ENCODE measurements around the gene C4B. TPM values are rescaled to one million over a fixed set of nuclear protein-coding genes. Genes with fewer than 3 reads are reported as not detected.
"Not testable (repeated sequence)": the region's sequence is repeated elsewhere in the genome, so short reads cannot be mapped to it uniquely, and the experiment has no call there.

C4B gene
- polyA plus RNA-seq, 2 donors: 5.3 to 15.0 TPM

GRCh38 chr6:32064706-32065105 is 50.1 kb downstream of the C4B start:
- Histone ChIP-seq H3K4me3 (ENCODE audit: low read depth in 1 of 2, low read length in 2 of 2) (no peak overlapping the region), H3K9me3 (ENCODE audit: control insufficient read depth in 2 of 2, insufficient read depth in 1 of 2, low read depth in 1 of 2, low read length in 1 of 2) (no peaks in the 10 kb centered on the region), H3K27ac (ENCODE audit: low read depth in 2 of 2, low read length in 1 of 2) (no peak overlapping the region), H3K4me1 (ENCODE audit: control insufficient read depth in 2 of 2, insufficient read depth in 2 of 2, low read length in 1 of 2) (no peaks in the 10 kb centered on the region), H3K36me3 (ENCODE audit: control insufficient read depth in 2 of 2, insufficient read depth in 2 of 2, low read length in 1 of 2) (no peaks in the 10 kb centered on the region), H3K27me3 (ENCODE audit: control insufficient read depth in 1 of 2, insufficient read depth in 2 of 2, low read length in 2 of 2) (no peaks in the 10 kb centered on the region)
- WGBS, 2 donors: 91 to 92% methylated on average over 13 to 14 of the region's 14 CpGs

- H3K27me3 ChIP-seq (ENCODE audit: control insufficient read depth in 1 of 2, insufficient read depth in 2 of 2, low read length in 2 of 2); H3K4me3 ChIP-seq (ENCODE audit: low read depth in 1 of 2, low read length in 2 of 2); H3K36me3 ChIP-seq (ENCODE audit: control insufficient read depth in 2 of 2, insufficient read depth in 2 of 2, low read length in 1 of 2); H3K9me3 ChIP-seq (ENCODE audit: control insufficient read depth in 2 of 2, insufficient read depth in 1 of 2, low read depth in 1 of 2, low read length in 1 of 2); H3K4me1 ChIP-seq (ENCODE audit: control insufficient read depth in 2 of 2, insufficient read depth in 2 of 2, low read length in 1 of 2); H3K27ac ChIP-seq (ENCODE audit: low read depth in 2 of 2, low read length in 1 of 2): not testable (repeated sequence)
- WGBS, 2 donors: 92 to 95% methylated on average over 14 to 19 of the region's 19 CpGs
These were observed 52.9 kb downstream of the C4B start for GRCh38 chr6:32067521-32067920.

DNA sequence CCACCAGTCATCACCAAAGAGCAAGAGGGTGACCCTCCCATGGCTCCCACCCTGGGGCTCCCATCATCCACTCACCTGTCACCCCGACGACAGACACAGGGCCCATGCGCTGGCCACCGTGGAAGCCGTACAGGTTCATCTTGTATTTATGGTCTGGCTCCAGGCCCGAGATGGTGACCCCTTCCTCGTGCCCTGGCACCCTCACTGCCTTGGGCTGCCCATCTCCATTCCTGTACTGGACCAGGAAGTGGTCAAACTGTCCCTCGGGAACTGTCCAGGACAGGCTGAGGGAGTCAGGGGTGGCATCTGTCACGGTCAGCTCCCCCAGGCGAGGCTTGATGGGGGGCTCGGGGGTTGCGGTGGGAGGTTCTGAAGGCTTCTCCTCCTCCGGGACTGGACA is 53.7 kb downstream of the C4B start:
- not testable (repeated sequence) for H3K4me3 ChIP-seq (ENCODE audit: low read depth in 1 of 2, low read length in 2 of 2); H3K36me3 ChIP-seq (ENCODE audit: control insufficient read depth in 2 of 2, insufficient read depth in 2 of 2, low read length in 1 of 2); H3K27me3 ChIP-seq (ENCODE audit: control insufficient read depth in 1 of 2, insufficient read depth in 2 of 2, low read length in 2 of 2); H3K27ac ChIP-seq (ENCODE audit: low read depth in 2 of 2, low read length in 1 of 2); H3K9me3 ChIP-seq (ENCODE audit: control insufficient read depth in 2 of 2, insufficient read depth in 1 of 2, low read depth in 1 of 2, low read length in 1 of 2); H3K4me1 ChIP-seq (ENCODE audit: control insufficient read depth in 2 of 2, insufficient read depth in 2 of 2, low read length in 1 of 2)
- WGBS, 2 donors: 91 to 92% methylated on average over 13 of the region's 13 CpGs

- Histone ChIP-seq H3K4me1 (ENCODE audit: control insufficient read depth in 2 of 2, insufficient read depth in 2 of 2, low read length in 1 of 2) (no peaks in the 10 kb centered on the region), H3K27me3 (ENCODE audit: control insufficient read depth in 1 of 2, insufficient read depth in 2 of 2, low read length in 2 of 2) (no peaks in the 10 kb centered on the region), H3K27ac (ENCODE audit: low read depth in 2 of 2, low read length in 1 of 2) (no peak overlapping the region), H3K4me3 (ENCODE audit: low read depth in 1 of 2, low read length in 2 of 2) (no peak overlapping the region), H3K9me3 (ENCODE audit: control insufficient read depth in 2 of 2, insufficient read depth in 1 of 2, low read depth in 1 of 2, low read length in 1 of 2) (no peaks in the 10 kb centered on the region), H3K36me3 (ENCODE audit: control insufficient read depth in 2 of 2, insufficient read depth in 2 of 2, low read length in 1 of 2) (no peaks in the 10 kb centered on the region)
- 89% methylated on average over 14 of the region's 14 CpGs for WGBS, 2 donors
These were observed 54.3 kb downstream of the C4B start for GRCh38 chr6:32068867-32069266.

- 87 to 91% methylated on average over 17 of the region's 17 CpGs for WGBS, 2 donors
- Histone ChIP-seq H3K27me3 (ENCODE audit: control insufficient read depth in 1 of 2, insufficient read depth in 2 of 2, low read length in 2 of 2) (no peaks in the 10 kb centered on the region), H3K36me3 (ENCODE audit: control insufficient read depth in 2 of 2, insufficient read depth in 2 of 2, low read length in 1 of 2) (no peaks in the 10 kb centered on the region), H3K9me3 (ENCODE audit: control insufficient read depth in 2 of 2, insufficient read depth in 1 of 2, low read depth in 1 of 2, low read length in 1 of 2) (no peaks in the 10 kb centered on the region), H3K27ac (ENCODE audit: low read depth in 2 of 2, low read length in 1 of 2) (no peak overlapping the region), H3K4me1 (ENCODE audit: control insufficient read depth in 2 of 2, insufficient read depth in 2 of 2, low read length in 1 of 2) (no peaks in the 10 kb centered on the region), H3K4me3 (ENCODE audit: low read depth in 1 of 2, low read length in 2 of 2) (no peak overlapping the region)
These were observed 54.9 kb downstream of the C4B start for GRCh38 chr6:32069460-32069859.

GRCh38 chr6:32069878-32070515 is 55.4 kb downstream of the C4B start:
- H3K27me3 ChIP-seq (ENCODE audit: control insufficient read depth in 1 of 2, insufficient read depth in 2 of 2, low read length in 2 of 2): no peaks in the 10 kb centered on the region
- no peaks in the 10 kb centered on the region for H3K9me3 ChIP-seq (ENCODE audit: control insufficient read depth in 2 of 2, insufficient read depth in 1 of 2, low read depth in 1 of 2, low read length in 1 of 2)
- H3K4me1 ChIP-seq (ENCODE audit: control insufficient read depth in 2 of 2, insufficient read depth in 2 of 2, low read length in 1 of 2): no peaks in the 10 kb centered on the region
- H3K27ac ChIP-seq (ENCODE audit: low read depth in 2 of 2, low read length in 1 of 2): no peak overlapping the region
- WGBS, 2 donors: 78 to 79% methylated on average over 24 of the region's 24 CpGs
- H3K4me3 ChIP-seq (ENCODE audit: low read depth in 1 of 2, low read length in 2 of 2): no peak overlapping the region
- no peaks in the 10 kb centered on the region for H3K36me3 ChIP-seq (ENCODE audit: control insufficient read depth in 2 of 2, insufficient read depth in 2 of 2, low read length in 1 of 2)

- WGBS, 2 donors: 70 to 73% methylated on average over 16 of the region's 16 CpGs
These were observed 56.4 kb downstream of the C4B start for GRCh38 chr6:32070814-32071543.

DNA sequence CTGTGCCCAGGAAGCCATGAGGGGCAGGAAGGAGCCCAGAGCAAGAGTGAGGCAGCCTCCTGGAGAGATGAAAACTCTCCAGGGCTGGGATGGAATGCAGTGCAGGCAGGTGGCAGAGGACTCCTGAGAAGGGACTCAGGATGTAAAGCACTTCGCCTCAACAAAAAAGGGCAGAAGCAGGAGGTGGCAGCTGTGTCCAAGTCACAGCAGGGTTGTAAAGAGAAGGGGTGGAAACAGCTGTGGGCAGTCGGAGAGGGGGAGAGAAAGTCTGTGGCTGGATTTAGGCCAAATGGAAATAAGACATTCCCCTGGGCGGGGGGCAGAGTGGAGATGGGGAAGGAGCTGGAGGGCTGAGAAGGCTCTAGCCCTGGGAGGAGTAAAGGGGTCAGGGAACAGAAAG is 58.5 kb downstream of the C4B start:
- WGBS, 2 donors: 66 to 74% methylated on average over 3 of the region's 3 CpGs
- Histone ChIP-seq H3K27ac (ENCODE audit: low read depth in 2 of 2, low read length in 1 of 2) (no peak overlapping the region), H3K4me1 (ENCODE audit: control insufficient read depth in 2 of 2, insufficient read depth in 2 of 2, low read length in 1 of 2) (peaks cover 0 to 2% of the 10 kb centered on the region in 2 donors), H3K27me3 (ENCODE audit: control insufficient read depth in 1 of 2, insufficient read depth in 2 of 2, low read length in 2 of 2) (no peaks in the 10 kb centered on the region), H3K4me3 (ENCODE audit: low read depth in 1 of 2, low read length in 2 of 2) (no peak overlapping the region), H3K9me3 (ENCODE audit: control insufficient read depth in 2 of 2, insufficient read depth in 1 of 2, low read depth in 1 of 2, low read length in 1 of 2) (no peaks in the 10 kb centered on the region), H3K36me3 (ENCODE audit: control insufficient read depth in 2 of 2, insufficient read depth in 2 of 2, low read length in 1 of 2) (no peaks in the 10 kb centered on the region)

More at GRCh38 chr6:32070814-32071543, 56.4 kb downstream of the C4B start:
- no peak overlapping the region for H3K4me3 ChIP-seq (ENCODE audit: low read depth in 1 of 2, low read length in 2 of 2)
- no peaks in the 10 kb centered on the region for H3K4me1 ChIP-seq (ENCODE audit: control insufficient read depth in 2 of 2, insufficient read depth in 2 of 2, low read length in 1 of 2)
- H3K9me3 ChIP-seq (ENCODE audit: control insufficient read depth in 2 of 2, insufficient read depth in 1 of 2, low read depth in 1 of 2, low read length in 1 of 2): no peaks in the 10 kb centered on the region
- H3K36me3 ChIP-seq (ENCODE audit: control insufficient read depth in 2 of 2, insufficient read depth in 2 of 2, low read length in 1 of 2): no peaks in the 10 kb centered on the region
- H3K27me3 ChIP-seq (ENCODE audit: control insufficient read depth in 1 of 2, insufficient read depth in 2 of 2, low read length in 2 of 2): no peaks in the 10 kb centered on the region
- H3K27ac ChIP-seq (ENCODE audit: low read depth in 2 of 2, low read length in 1 of 2): peak overlapping the region; percentile 26 to 34

DNA sequence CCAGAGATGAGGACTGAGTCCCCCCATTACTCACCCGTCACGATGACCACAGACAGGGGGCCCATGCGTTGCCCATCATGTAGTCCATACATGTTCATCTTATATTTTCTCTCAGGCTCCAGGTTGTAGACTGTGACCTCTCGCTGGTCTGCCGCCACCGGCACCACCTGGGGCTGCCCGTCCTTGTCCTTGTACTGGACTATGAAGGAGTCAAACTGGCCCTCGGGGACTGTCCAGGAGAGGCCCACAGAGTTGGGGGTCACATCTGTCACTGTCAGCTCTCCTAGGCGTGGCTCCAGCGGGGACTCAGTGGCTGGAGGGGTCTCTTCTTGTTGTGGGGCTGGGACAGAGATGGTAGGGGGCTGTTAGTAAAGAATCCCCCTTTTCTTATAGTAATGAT is 59.0 kb downstream of the C4B start:
- no peaks in the 10 kb centered on the region for H3K27me3 ChIP-seq (ENCODE audit: control insufficient read depth in 1 of 2, insufficient read depth in 2 of 2, low read length in 2 of 2)
- H3K36me3 ChIP-seq (ENCODE audit: control insufficient read depth in 2 of 2, insufficient read depth in 2 of 2, low read length in 1 of 2): no peaks in the 10 kb centered on the region
- 89 to 94% methylated on average over 10 of the region's 10 CpGs for WGBS, 2 donors
- H3K9me3 ChIP-seq (ENCODE audit: control insufficient read depth in 2 of 2, insufficient read depth in 1 of 2, low read depth in 1 of 2, low read length in 1 of 2): no peaks in the 10 kb centered on the region
- no peak overlapping the region for H3K27ac ChIP-seq (ENCODE audit: low read depth in 2 of 2, low read length in 1 of 2)
- no peak overlapping the region for H3K4me3 ChIP-seq (ENCODE audit: low read depth in 1 of 2, low read length in 2 of 2)
- peaks cover 0 to 2% of the 10 kb centered on the region in 2 donors for H3K4me1 ChIP-seq (ENCODE audit: control insufficient read depth in 2 of 2, insufficient read depth in 2 of 2, low read length in 1 of 2)

- no peaks in the 10 kb centered on the region for H3K36me3 ChIP-seq (ENCODE audit: control insufficient read depth in 2 of 2, insufficient read depth in 2 of 2, low read length in 1 of 2)
- H3K27ac ChIP-seq (ENCODE audit: low read depth in 2 of 2, low read length in 1 of 2): peak overlapping the region; percentile 6 to 90
- H3K9me3 ChIP-seq (ENCODE audit: control insufficient read depth in 2 of 2, insufficient read depth in 1 of 2, low read depth in 1 of 2, low read length in 1 of 2): no peaks in the 10 kb centered on the region
- 82 to 90% methylated on average over 8 of the region's 8 CpGs for WGBS, 2 donors
- peaks cover 0 to 2% of the 10 kb centered on the region in 2 donors for H3K4me1 ChIP-seq (ENCODE audit: control insufficient read depth in 2 of 2, insufficient read depth in 2 of 2, low read length in 1 of 2)
- no peak overlapping the region for H3K4me3 ChIP-seq (ENCODE audit: low read depth in 1 of 2, low read length in 2 of 2)
- no peaks in the 10 kb centered on the region for H3K27me3 ChIP-seq (ENCODE audit: control insufficient read depth in 1 of 2, insufficient read depth in 2 of 2, low read length in 2 of 2)
These were observed 60.5 kb downstream of the C4B start for GRCh38 chr6:32074996-32075532.
